Esophagus muscularis mucosa (tissue), 4 donors: Measurements from ENCODE around the gene VWA1. TPM values are rescaled to one million over a fixed set of nuclear protein-coding genes. Genes with fewer than 3 reads are reported as not detected.
A peak's percentile ranks its signal among the peaks of the same experiment; 100 is the strongest.
"Not testable (repeated sequence)": the region's sequence is repeated elsewhere in the genome, so short reads cannot be mapped to it uniquely, and the experiment has no call there.

Source experiments
- DNase-seq: peaks from one replicate; pipeline ENCODE4 v3.0.0-alpha.2; 2017; ENCODE audit errors: extremely low spot score
- H3K27ac ChIP-seq, 4 donors: fragments of 200-600 bp; sonication (generic); replicated peaks in 1 of 4; 1 replicate in 3 of 4; 2 replicates in 1 of 4; pipeline ENCODE4 v1.5.1; 2016 to 2019; ENCODE audit warnings: mild to moderate bottlenecking in 1 of 4
- H3K27me3 ChIP-seq, 4 donors: fragments of 200-600 bp; sonication (generic); one replicate each; pipeline versions ENCODE4 v1.5.1 to v1.6.0; 2016 to 2019
- H3K36me3 ChIP-seq, 4 donors: fragments of 200-600 bp; sonication (generic); one replicate each; pipeline ENCODE4 v1.5.1; 2016 to 2019
- H3K4me1 ChIP-seq, 4 donors: fragments of 200-600 bp; sonication (generic); one replicate each; pipeline ENCODE4 v1.5.1; 2016 to 2019
- H3K4me3 ChIP-seq, 4 donors: fragments of 200-600 bp; sonication (generic); 1 replicate in 2 of 4; 2 replicates in 2 of 4; pipeline ENCODE4 v1.5.1; 2016 to 2019; ENCODE audit warnings: mild to moderate bottlenecking in 4 of 4, moderate library complexity in 1 of 4
- H3K9me3 ChIP-seq, 4 donors: fragments of 200-600 bp; sonication (generic); 1 replicate in 3 of 4; 2 replicates in 1 of 4; pipeline ENCODE4 v1.5.1; 2016 to 2019
- EP300 ChIP-seq: sonication (generic); formaldehyde crosslinking; IDR thresholded peaks from one replicate; pipeline ENCODE4 v1.6.1; 2017; ENCODE audit warnings: antibody characterized with exemption
- POLR2A ChIP-seq: fragments of 450-650 bp; IDR thresholded peaks from one replicate; pipeline ENCODE4 v1.6.1; 2017; ENCODE audit warnings: antibody characterized with exemption, moderate library complexity, mild to moderate bottlenecking, low read depth
- POLR2AphosphoS5 ChIP-seq, 2 donors: sonication (generic); formaldehyde crosslinking; IDR thresholded peaks; one replicate each; pipeline ENCODE4 v1.6.1; 2017; ENCODE audit warnings: antibody characterized with exemption in 2 of 2
- WGBS: methylation state at CpG from one replicate; pipeline ENCODE4 v1.1.5; 2018; 5-methylcytosine and 5-hydroxymethylcytosine counted together
- intact Hi-C: fragments of 100-400 bp; cut with DNase I; formaldehyde crosslinking; loops from one replicate; pipeline ENCODE4 v1.15.1; 2023
- total RNA-seq, 4 donors: library from RNA; depleted of rRNA; stranded (reverse); fragments of >200 nt; gene quantifications; one replicate each; pipeline versions ENCODE4 v1.1.0 to v1.2.1, GENCODE V29; 2016
- TF ChIP-seq, protein P1 (sequence below), 3 experiments: fragments of 200-600 bp in 2 of 3; fragments of 450-650 bp in 1 of 3; sonication (generic) in 2 of 3; IDR thresholded peaks; one replicate each; pipeline ENCODE4 v1.5.1; 2017 to 2019; ENCODE audit warnings: antibody characterized with exemption in 3 of 3, mild to moderate bottlenecking in 2 of 3, moderate library complexity in 1 of 3

VWA1 gene
- total RNA-seq, 4 donors from 2014 or later: 99.7 to 168 (median 116) TPM

DNA sequence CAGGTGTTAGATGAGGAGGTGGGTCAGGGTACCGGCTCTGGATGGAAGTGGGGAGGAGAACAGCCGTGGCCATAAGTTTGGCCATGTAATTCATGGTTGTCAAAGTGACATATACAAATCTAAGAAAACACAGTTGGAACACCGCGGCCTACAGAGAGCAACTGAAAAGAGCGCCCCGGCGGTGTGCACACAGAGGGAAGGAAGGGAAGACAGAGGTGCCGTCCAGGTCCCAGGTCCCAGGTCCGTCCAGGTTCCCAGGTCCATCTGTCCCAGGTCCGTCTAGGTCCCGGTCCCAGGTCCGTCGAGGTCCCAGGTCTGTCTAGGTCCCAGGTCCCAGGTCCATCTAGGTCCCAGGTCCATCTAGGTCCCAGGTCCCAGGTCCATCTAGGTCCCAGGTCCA, 23.9 kb upstream of the VWA1 start:
- no peak for DNase-seq
- no peak for TF ChIP-seq POLR2AphosphoS5 (IDR thresholded peaks at IDR 0.05)
- TF ChIP-seq, protein P1, sequence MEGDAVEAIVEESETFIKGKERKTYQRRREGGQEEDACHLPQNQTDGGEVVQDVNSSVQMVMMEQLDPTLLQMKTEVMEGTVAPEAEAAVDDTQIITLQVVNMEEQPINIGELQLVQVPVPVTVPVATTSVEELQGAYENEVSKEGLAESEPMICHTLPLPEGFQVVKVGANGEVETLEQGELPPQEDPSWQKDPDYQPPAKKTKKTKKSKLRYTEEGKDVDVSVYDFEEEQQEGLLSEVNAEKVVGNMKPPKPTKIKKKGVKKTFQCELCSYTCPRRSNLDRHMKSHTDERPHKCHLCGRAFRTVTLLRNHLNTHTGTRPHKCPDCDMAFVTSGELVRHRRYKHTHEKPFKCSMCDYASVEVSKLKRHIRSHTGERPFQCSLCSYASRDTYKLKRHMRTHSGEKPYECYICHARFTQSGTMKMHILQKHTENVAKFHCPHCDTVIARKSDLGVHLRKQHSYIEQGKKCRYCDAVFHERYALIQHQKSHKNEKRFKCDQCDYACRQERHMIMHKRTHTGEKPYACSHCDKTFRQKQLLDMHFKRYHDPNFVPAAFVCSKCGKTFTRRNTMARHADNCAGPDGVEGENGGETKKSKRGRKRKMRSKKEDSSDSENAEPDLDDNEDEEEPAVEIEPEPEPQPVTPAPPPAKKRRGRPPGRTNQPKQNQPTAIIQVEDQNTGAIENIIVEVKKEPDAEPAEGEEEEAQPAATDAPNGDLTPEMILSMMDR (IDR thresholded peaks at IDR 0.05): no peak
- TF ChIP-seq EP300: no peak
- TF ChIP-seq POLR2A: no peak
- intact Hi-C loops: no loop called here
- 86% methylated on average over 13 of the region's 13 CpGs for WGBS
- Histone ChIP-seq H3K27ac (no peak overlapping the region), H3K36me3 (peaks cover 0 to 8% (median 5%) of the 10 kb centered on the region in 4 donors), H3K27me3 (no peaks in the 10 kb centered on the region), H3K9me3 (no peaks in the 10 kb centered on the region), H3K4me3 (no peak overlapping the region), H3K4me1 (peaks cover 12 to 29% (median 23%) of the 10 kb centered on the region in 4 donors)

DNA sequence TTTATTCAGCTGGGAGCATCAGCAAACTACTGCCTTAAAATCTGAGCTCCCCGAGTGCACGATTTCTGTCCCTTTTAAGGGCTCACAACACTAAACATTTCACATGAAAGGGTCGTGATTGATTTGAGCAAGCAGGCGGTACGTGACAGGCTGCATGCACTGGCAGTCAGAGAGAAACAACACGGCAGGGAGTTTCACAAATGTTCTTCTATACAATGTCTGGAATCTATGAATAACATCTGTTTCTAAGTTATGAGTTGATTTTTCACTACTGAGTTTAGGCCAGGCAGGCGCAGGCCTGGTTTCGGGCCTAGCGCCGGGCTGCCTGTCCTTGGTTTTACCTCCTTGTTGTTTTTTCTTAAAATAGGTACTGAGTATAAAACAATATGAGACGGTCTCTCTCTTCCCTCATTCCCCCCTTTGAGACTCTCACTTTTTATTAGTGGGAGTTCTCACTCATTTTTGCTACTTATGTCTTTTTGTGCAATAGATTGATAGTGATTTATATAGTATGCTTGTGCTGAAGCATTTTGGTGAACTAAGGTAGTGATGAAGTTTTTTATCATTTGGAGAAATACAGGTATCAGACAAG, 23.1 kb upstream of the VWA1 start:
- WGBS: 93% methylated on average over 11 of the region's 11 CpGs

DNA sequence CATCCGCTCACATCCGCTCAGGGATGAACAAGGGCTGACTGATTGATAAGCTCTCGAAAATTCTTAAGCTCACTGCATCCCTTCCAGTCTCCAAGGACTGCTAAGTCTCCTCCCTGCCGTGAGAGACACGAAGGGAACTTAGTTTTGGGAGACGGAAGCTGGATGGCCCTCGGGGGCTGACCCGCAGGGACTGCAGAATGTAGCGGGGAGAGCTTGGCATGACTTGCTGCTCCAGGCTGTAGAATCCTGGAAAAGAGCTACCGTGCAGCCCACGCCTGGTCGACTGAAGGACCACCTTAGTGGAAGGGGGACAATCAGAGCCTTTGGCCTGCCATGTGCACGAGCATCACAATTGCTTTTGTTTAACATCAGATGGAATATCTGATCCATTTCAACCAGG, 19.7 kb upstream of the VWA1 start:
- H3K27ac ChIP-seq: no peak overlapping the region
- TF ChIP-seq POLR2A: no peak
- TF ChIP-seq, protein P1 (IDR thresholded peaks at IDR 0.05): no peak
- TF ChIP-seq POLR2AphosphoS5 (IDR thresholded peaks at IDR 0.05): no peak
- TF ChIP-seq EP300: no peak
- intact Hi-C loops: no loop called here
- DNase-seq: no peak
- H3K4me3 ChIP-seq: no peak overlapping the region
- peaks cover 4 to 30% (median 19%) of the 10 kb centered on the region in 4 donors for H3K4me1 ChIP-seq
- 86% methylated on average over 13 of the region's 13 CpGs for WGBS
- no peaks in the 10 kb centered on the region for H3K27me3 ChIP-seq
- no peaks in the 10 kb centered on the region for H3K36me3 ChIP-seq
- H3K9me3 ChIP-seq: no peaks in the 10 kb centered on the region

More for the DNA sequence above, 23.1 kb upstream of the VWA1 start:
- H3K4me1 ChIP-seq: peaks cover 12 to 26% (median 21%) of the 10 kb centered on the region in 4 donors
- intact Hi-C loops, DNase-seq, H3K27ac ChIP-seq, H3K4me3 ChIP-seq, H3K27me3 ChIP-seq, H3K36me3 ChIP-seq, H3K9me3 ChIP-seq: not testable (repeated sequence)

DNA sequence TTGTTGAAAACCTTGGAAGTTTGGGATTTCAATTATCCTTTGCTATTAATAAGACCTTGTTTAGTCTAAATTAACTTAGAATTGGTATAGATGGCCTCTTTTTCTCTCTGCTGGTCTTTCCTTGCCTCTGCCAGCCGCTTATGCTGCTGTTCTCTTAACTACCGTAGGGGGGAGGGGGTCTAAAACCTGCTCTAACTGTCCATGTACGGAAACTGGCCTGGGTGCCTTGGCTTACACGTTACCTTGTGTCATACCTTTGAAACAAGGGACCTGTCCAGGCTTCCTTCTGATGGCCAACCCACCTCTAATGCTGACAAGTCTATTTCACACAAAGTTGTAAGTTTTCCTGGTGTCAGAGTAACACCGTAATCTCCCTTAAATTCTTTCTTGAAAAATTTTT, 18.1 kb upstream of the VWA1 start:
- H3K4me3 ChIP-seq, DNase-seq, intact Hi-C loops, H3K27me3 ChIP-seq, H3K27ac ChIP-seq, H3K9me3 ChIP-seq, H3K36me3 ChIP-seq: not testable (repeated sequence)
- H3K4me1 ChIP-seq: peaks cover 8 to 46% (median 30%) of the 10 kb centered on the region in 4 donors
- WGBS: 80% methylated on average over 5 of the region's 5 CpGs

DNA sequence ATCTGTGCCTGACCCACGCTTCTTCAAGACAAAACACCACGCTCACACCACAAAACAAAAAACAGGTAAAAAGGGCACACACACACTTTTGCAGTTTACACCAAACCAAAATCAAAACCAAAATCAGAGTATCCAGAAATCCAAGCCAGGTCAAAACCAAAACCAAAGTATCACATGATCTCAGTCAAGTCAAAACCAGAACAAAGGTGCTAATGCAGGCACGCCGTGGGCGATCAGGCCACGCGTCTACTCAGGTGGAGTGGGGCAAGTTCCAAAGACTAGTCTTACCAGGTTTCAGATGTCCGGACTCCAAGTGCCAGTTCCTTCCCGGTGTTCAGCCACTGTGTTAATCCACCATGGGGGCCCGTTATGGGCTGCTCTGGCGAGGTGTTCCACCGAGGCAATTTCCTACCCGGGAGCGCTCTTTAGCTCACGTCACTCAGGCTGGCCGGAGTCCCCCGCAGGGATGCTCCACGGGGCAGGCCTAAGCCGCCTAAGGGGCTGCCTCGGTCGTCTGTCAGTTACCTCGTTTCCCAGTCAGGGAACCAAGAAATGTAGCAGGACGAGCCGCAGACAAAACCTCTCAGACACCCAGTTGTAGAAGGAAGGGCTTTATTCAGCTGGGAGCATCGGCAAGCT, 17.5 kb upstream of the VWA1 start:
- H3K9me3 ChIP-seq, H3K27ac ChIP-seq, intact Hi-C loops, H3K36me3 ChIP-seq, H3K4me3 ChIP-seq, DNase-seq, H3K27me3 ChIP-seq: not testable (repeated sequence)
- peaks cover 8 to 52% (median 34%) of the 10 kb centered on the region in 4 donors for H3K4me1 ChIP-seq
- WGBS: 91% methylated on average over 19 of the region's 25 CpGs

DNA sequence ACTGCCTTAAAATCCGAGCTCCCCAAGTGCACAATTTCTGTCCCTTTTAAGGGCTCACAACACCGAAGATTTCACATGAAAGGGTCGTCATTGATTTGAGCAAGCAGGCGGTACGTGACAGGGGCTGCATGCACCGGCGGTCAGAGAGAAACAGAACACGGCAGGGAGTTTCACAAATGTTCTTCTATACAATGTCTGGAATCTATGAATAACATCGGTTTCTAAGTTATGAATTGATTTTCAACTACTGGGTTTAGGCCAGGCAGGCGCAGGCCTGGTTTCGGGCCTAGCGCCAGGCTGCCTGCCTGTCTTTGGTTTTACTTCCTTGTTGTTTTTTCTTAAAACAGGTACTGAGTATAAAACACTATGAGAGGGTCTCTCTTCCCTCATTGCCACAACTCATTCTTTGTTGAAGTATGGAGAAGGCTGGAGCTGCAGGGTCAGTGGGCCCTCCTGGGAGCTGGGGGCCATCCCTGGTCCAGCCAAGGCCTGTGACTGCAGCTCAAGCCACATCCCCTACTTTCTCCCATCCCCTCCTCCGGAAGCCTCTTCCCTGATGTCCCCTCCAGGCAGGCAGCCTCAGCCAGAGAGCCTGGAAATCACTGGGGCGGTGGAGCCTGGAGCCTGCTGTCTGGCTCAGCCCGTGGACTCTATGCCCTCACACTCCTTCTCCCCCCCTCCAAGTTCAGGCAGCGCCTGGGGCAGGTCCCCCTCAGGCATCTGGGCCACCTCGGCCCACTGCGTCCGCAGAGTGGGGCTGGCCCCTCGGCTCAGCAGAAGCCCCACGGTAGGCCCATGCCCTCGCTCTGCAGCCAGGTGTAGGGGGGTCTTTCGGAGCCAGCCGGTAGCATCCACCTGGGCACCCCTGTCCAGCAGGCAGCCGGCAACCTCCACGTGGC, 16.8 kb upstream of the VWA1 start:
- Histone ChIP-seq H3K4me1 (peaks cover 8 to 52% (median 34%) of the 10 kb centered on the region in 4 donors), H3K36me3 (no peaks in the 10 kb centered on the region), H3K27me3 (no peaks in the 10 kb centered on the region), H3K27ac (peak overlapping the region; percentile 75 to 84 (median 76)), H3K9me3 (no peaks in the 10 kb centered on the region), H3K4me3 (peak overlapping the region in 1 of 4 donors; percentile 53)
- TF ChIP-seq POLR2AphosphoS5 (IDR thresholded peaks at IDR 0.05) (no peak), POLR2A (no peak), EP300 (no peak)
- TF ChIP-seq, protein P1 (IDR thresholded peaks at IDR 0.05): no peak
- intact Hi-C loops: no loop called here
- WGBS: 92% methylated on average over 19 of the region's 26 CpGs
- DNase-seq: no peak
